HPDE6-E6E7 (cell line): ENCODE data around the gene DPYD.
A peak's percentile ranks its signal among the peaks of the same experiment; 100 is the strongest.

Source experiments
- DNase-seq: peaks from one replicate; pipeline ENCODE4 v3.0.0; 2011; ENCODE audit warnings: missing footprints; ENCODE audit errors: extremely low spot score

DPYD gene

DNA sequence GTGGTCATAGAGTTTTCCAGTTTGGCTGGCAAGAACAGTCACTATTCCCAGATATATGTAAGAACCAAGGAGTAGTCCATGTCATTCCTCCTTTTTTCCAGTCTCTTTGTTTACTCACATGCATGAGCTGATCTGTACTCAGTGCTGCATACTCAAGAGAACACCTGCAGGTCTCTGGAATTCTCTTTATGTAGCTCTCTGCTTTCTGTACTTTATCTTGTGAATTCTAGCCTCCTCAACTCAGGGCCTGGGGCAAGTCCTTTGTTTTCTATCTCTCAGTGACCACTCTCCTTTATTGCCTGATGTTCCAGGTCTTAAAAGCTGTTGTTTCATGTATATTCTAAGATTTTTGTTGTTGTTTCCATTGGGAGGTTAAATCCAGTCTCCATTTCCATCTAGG lies 478.9 kb downstream of the DPYD start:
- no peak for DNase-seq

DNA sequence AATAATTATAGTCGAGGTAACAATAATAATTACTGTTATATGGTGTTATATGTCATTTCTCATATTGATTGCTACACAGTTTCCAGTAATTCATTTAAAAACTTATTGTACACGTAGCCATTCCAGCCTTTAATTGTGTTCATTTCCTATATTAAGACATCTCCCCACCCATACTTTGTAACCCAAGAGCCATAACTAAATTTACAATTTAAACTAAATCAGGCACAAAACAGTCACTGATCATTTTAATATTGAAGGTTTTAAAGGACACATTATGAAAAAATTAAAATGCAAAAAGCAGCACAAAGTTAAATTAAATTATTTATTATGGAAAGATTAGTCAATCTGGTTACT lies 487.0 kb downstream of the DPYD start:
- DNase-seq: no peak

DNA sequence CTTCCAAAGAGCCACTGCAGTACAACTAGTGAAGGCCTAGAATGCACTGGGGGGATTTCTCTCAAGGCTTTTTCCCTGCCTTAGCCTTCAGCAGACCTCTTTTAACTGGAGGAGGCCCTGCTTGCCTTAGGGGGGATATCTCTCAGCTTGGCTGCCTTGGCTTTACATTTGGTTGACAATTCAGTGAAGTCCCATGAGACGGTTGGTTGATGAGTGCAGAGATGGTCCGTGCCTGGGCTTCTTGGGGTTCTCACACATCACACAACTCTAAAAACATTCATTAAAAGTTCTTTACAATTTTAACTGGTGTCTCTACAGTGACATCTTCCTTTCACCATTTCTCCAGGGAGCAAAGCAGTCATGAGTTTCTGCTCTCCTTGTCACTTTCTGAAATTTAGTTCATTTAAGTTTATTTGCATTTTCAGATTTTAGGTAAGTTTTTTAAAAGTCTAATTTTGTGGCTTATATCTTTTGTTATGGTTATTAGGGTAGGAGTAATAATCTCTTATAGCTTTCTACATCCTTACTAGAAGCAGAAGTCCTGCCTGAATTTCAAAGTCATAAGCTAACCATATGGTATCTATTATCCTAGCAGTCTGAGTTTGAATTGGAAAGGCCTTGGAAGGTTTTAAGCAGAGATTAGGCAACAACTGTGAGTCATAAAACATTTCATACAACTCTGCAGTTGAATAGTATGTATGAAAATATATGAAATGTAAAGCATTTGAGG lies 487.6 kb downstream of the DPYD start:
- no peak for DNase-seq

DNA sequence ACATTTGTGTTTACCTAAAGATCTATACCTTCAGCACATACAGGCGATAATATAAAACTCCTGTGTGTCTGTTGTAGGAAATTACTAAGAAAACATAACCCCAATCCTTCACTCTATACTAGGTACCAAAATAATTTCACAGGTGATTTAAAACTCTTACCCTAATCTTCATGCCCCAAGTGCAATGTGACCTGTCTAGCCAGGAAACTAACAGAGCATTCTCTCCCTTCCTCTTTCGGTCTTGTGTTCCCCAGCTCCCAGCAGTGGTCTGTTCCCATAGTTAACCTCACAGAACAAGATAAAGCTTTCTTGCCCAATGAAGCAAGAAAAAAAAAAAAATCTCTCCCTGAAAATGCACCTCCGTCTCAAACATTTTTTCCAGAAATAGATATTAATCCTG lies 493.5 kb downstream of the DPYD start:
- DNase-seq: no peak

DNA sequence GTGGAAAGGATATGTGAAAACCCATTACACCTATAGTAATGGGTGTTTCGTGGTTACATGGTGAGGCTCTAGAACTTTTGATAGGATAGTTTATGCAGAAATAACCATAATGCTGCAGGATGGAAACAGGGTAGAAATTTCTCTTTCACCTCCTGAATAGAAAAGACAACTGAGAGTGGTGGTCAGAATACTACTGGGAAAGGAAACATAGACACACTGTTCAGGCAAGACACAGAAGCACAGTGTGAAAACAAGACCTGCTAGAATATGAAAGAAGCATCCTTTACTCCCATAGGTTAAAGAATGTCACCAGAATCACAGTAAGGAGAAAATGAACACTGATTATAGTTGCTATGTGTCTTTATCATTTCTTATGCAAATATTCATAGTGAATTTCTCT lies 496.6 kb downstream of the DPYD start:
- DNase-seq: no peak

DNA sequence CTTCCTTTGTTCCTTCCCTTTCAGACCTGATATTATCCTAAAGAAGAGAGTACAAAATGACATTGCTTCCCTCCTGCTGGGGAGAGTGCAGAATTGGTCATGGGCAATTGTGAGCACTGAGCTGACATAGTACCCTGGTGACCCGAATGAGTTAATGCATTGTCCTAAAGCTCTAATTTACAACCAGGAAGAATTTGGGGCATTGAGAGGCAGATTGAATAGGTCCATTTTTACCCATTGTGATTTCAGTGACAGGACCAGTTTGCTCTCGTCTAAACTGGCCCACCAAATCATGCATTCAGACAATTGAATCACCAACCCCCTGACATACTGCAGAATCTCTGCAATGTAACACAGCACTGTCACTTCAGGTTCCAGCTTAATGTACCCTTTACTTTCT lies 497.4 kb downstream of the DPYD start:
- no peak for DNase-seq

DNA sequence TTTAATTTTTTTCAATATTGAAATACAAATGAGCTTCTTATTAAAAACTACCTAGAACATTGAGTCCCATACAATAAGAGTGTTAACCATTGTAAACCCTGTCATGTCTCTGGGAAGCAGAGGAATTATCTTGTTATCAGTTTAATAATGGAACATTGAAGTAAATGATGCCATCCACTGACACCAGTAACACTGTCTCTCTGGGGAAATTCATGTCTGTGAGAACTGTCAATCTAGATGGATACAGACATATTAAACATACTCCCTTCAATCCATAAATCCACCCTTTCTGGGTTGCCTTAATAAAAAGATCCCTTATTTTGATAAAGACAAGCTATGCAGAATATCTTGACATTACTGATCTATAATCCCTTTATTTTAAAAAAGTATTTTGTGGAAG lies 503.2 kb downstream of the DPYD start:
- no peak for DNase-seq

DNA sequence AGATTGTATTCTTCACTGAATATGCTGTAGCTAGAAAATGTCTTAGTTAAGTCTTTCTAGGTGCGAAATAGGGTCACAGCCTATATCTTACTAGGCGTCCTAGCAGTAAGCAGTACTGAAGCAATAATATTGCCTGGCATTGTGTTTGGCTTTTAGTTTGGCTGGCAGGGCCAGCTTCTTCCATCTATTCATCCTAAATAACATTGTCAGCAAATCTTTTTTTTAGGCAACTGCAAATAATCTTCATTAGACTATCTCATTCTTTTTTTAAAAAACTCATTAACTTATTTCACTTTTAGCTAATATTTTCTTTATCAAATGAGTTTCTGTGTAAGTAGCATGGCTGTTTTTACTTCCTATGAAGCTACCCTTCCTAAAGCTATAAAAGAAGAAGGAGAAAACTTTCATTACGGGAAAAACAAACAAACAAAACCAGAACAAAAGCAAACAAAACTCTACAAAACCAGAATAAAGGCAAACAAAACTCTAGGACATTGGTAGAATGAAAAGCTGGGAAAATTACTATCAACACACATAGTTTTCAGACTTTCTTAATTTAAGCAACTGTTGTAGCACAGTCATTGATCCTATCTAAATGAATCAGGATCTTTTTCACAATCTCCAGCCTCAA lies 506.0 kb downstream of the DPYD start:
- no peak for DNase-seq

DNA sequence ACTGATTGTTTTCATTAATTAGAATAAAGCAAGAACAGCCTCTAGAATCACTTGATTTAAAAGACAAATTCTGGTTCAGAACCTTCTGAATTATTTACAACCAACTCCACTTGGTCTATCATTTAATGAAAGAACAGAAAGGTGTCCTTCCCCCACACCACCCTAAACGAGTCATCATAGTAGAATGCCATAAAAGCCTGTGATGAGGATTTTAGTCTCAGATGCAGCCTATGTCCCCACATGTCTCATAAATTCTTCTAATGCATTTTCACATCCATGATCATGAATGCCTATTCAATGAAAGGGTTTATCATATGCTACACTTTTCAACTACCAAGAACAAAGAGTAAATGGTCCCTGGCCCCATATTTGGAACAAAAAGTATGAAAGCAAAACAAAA lies 508.1 kb downstream of the DPYD start:
- DNase-seq: no peak

DNA sequence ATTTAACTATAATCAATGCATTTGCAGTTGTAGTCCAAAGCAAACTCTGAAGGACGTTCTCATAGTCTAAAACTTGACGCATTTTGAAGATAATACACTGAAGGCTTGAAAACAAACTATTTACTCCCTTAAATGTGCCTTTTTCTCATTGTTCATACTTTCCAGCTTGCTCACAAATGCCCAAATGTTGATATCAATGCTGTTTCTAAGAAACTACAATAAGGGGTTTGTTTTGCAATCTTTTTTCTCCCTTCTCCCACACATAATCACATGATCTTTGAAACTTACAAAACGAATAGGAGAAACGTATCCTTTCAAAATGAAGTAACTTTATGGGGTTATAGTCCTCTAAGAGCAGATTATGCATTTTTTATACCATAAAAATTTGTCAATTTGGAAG lies 508.7 kb downstream of the DPYD start:
- no peak for DNase-seq

DNA sequence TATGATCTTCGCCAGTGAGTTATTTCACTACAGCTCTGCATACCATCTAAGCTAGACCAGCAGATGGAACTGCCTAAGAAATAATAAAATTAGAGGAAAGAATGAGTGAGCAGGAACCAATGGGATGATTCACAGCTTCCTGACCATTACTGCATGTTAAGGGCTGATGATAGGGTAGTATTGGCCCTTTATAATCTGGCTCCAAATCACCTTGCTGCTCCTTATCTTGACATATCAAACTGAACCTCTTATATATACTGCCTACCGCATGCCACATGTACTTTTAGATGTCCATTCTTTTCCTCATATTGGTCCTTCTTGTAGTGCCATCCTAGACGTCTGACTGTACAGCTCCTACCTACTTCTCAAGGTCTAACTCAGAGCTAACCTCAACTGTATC lies 524.4 kb downstream of the DPYD start:
- no peak for DNase-seq

DNA sequence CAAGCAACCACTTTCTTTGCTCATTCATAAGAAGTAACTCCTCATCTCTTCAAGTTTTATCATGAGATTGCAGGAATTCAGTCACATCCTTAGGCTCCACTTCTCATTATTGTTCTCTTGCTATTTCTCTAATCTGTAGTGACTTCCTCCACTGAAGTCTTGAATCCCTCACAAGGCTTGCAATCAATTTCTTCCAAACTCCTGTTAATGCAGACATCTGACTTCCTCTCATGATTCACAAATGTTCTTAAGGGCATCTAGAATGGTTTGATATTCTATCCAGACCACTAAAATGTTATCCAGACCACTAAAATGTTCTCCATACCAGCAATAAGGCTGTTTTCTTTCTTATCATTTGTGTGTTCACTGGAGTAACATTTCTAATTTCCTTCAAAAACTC lies 528.1 kb downstream of the DPYD start:
- no peak for DNase-seq

DNA sequence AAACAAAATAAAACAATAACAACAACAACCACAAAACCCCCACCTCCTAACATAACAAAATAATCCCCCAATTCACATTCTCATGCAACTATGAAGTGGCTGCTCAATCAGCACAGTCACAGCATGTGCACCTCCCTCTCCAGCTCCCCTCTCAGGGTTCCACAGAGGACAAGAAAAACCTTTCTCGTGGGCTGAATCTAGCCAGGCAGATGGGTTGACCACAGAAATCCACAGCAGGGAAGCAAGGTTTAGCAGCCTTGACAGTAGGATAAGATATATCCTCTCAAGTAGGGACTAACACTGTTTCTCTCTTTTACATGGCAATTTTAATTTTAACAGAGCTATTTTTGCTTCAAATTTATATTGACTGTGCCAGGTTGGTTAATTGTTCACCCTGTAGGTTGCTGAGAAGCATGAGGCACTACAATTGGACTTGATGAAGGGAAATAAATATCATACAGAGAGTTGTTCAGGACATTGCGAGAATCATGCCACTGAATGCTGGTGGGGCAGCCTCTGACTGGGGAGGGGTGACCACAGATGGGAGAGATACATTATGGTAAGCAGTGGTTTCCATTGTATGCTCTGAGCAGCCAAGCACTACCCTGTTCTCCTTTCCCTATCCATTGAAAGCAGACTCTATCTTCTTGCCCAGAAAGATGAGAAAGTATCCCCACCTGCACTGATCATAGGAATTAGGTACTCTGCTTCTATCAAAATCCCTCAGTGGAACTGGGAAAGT lies 535.1 kb downstream of the DPYD start:
- DNase-seq: no peak

DNA sequence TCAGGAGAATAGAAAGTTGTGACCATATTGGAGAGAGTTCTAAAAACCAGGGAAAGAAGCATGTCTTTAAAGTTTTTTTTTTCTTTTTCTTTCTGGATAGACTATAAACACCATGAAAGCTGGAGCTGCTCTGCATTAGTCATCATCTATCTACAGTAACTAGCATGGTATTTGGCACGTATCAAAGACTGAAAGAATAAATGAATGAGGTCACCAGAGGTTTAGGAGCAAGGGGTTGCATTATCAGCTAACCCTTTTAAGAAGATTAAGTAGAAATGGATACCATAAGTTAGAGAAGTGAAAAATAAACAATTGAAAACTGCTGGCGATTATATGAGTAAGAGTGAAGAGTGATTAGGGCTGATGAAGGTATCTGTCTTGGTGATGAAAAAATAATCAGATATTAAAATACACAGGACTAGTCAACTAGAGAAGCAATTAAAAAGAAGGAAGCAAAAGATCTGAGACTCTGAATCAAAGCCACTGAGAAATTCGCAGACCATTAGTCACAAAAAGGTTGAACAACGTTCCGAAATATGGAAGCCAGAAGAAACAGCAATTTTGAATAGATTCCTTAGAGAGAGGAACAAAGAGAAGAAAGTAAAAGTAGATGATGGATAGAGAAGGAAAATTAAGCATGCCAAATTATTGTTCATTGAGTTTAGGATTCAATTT lies 536.4 kb downstream of the DPYD start:
- peak; percentile 26 for DNase-seq

DNA sequence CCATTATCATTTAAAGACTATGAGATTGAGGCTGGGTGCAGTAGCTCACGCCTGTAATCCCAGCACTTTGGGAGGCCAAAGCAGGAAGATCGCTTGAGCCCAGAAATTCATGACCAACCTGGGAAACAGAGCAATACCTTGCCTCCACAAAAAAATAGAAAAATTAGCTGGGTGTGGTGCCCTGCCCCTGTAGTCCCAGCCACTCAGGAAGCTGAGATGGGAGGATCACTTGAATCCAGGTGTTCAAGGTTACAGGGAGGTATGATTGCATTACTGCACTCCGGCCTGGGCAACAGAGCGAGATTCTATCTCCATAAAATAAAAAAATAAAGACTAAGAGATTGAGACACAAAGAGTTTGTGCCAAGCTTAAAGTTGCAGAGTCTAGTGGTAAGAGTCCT lies 537.0 kb downstream of the DPYD start:
- no peak for DNase-seq

DNA sequence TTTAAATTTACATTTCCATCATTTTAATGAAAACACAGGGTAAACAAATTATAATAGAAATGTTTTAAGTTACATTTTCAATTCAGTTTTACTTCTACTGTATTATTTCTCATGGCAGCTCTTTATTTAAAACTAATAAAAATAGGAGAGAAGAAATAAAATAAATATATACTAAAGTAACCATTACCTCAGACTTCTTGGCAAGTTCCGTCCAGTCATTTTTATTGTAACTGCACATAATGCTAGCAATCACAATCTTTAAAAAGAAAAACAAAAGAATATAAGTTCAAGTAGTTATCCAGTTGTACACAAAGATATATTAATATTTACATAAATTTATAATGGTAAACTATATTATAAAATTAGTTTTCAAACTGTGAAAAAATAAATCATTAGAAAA lies 538.6 kb downstream of the DPYD start:
- DNase-seq: no peak

DNA sequence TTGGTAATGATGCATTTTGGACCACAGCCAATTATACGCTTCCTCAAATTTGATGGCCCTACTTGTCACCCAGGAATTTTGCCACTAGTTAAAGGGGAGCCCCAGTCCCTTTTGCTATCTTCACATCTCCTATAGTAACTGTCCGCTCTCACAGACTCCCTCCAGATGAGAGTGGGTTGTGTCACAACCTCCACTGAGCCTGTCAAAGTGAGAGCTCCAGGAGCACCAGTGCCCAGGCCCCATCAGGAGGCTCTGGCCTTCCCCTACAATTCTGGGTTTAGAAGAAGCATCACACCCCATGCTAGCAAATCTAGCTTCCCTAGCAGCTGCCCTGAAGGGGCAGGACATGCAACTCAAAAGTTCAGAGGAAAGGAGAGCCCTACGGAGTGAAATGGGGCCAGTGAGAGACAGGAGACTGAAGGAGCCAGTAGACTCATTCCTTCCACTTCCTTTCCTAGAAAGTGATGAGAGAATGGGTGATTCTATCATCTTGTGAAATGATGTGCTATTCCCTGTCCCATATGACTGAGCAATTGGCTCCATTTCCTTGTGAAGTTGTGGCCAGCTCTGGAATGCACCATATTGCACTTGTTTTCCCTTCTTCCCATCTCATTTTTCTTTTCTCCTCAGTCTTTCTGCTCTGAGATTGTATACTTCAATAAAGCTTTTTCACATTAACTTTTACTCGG lies 541.3 kb downstream of the DPYD start:
- no peak for DNase-seq

DNA sequence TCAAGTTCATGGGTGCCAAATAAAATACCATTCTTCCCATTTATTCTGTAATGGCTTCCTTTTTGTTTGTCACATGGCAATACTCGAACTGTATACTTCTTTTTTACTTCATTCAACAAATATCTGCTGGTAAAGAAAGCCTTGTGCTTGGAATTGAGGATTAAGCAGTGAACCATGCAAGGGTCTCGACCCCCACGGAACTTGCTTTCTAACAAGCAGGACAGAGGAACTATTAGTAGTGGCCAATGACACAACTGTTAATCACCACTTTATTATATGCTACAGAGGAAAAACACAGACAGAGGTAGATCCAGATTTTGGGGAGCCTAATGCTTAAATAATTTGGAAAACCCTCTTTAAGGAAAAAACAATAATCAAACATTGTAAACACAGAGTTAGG lies 542.2 kb downstream of the DPYD start:
- no peak for DNase-seq

DNA sequence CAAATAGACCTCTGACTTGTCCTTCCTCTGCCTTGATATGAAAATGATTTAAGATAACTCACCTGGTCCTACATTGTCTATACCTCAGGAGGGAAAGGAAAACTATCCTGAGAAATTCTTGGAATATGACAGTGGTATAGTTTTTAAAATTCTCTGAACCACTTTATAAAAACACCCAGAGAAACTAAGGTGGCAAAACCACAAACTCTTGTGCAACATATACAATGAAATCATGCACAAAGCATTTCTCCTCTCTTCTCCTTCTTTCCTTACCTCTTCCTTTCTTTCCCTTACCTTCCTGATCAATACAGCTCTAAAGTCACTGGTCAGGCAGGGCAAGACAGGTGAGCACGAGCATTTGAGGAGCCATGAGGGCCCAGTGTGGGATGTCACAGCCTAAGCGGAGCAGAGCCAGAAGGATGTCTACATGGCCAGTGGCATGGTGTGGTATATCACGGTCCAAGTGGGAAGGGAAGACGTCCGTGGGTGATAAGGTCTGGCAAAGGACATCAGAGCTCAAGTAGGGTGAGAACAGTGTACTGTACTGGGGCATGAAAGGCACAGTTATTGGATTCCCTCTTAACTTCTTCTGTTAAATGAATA lies 543.3 kb downstream of the DPYD start:
- DNase-seq: no peak

DNA sequence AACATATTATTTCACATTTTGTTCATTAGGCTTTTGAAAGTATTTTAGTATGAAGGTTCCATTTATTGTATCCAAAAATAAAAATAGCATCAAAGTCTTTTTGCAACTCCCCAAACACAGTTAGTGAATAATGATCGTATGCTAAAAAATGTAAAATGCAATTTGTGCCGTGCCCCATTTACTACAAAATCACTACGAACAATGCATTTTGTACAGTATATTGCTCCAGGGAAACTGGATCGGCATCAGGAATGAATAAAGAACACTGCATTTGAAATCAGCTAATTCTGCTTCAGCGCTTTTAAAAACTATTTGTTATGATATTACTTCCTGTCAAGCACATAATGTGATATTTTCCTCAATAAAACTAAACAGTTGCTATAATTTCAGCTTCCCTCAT lies 547.8 kb downstream of the DPYD start:
- DNase-seq: no peak

DNA sequence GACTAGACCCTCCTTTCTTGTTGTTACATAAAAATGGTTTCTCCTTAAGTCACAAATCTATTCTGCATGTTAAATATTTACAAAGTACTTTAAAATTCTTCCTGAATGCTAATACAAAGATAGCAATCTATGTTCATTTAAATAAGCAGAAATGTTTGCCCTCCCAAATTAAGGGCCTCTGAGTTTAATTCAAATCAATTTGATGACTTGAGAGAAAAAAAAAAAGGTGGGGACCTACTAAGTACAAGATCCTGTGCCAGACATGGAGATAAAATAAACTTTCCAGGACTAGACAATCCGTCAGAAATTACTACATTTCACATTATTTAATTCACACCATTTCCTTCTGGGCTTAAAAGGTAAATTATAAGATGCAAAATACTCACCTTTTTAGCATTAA lies 548.3 kb downstream of the DPYD start:
- DNase-seq: no peak

DNA sequence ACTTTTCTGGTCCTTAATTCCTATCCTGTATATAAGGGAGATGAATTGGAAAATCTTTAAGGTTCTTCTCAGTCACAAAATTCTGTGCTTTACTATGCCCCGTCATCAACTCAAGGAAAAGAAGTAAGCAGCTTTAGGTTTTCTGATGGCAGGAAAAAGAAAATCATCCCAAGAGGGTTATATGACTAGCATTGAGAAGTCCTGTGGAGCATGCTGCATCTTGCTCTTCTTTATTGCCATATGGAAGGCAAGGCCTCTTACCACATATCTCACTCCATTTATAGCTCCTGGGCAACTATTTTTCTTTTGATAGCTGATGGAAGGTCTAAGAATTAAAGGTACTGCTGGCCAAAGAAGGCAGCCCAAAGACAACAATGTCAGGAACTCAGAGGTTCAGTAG lies 552.5 kb downstream of the DPYD start:
- no peak for DNase-seq
